Measurements from ENCODE around the gene CD38. TPM values are rescaled to one million over a fixed set of nuclear protein-coding genes. Genes with fewer than 3 reads are reported as not detected.

Gene CD38
- total and polyA plus RNA-seq, 4 donors, result 3.2 to 9.4 (median 5.3) TPM

- no peak for DNase-seq (ENCODE audit: low spot score)
- Histone ChIP-seq H3K36me3 (ENCODE audit: control insufficient read depth in 4 of 4, insufficient read depth in 3 of 4, low read depth in 1 of 4, low read length in 3 of 4) (no peaks in the 10 kb centered on the region), H3K27me3 (ENCODE audit: control insufficient read depth in 4 of 4, insufficient read depth in 4 of 4, low read length in 3 of 4) (no peaks in the 10 kb centered on the region), H3K4me3 (ENCODE audit: low read depth in 1 of 3, low read length in 3 of 3) (no peak overlapping the region), H3K9ac (ENCODE audit: low read depth in 1 of 2, low read length in 2 of 2) (no peak overlapping the region), H3K27ac (ENCODE audit: low read depth in 1 of 2, low read length in 2 of 2) (no peak overlapping the region), H3K9me3 (ENCODE audit: control insufficient read depth in 4 of 4, low read length in 3 of 4) (peaks cover 7 to 18% (median 9%) of the 10 kb centered on the region in 4 donors), H3K4me1 (ENCODE audit: control insufficient read depth in 4 of 4, insufficient read depth in 4 of 4, low read length in 3 of 4) (peaks cover 0 to 6% (median 3%) of the 10 kb centered on the region in 4 donors)
- WGBS, result 98% methylated on average over 1 of the region's 1 CpG
- TF ChIP-seq TAF1 (conservative IDR thresholded peaks at IDR 0.05), result no peak
These were observed 32.0 kb upstream of the CD38 start for GRCh38 chr4:15746110-15746509.

- Histone ChIP-seq H3K9me3 (ENCODE audit: control insufficient read depth in 4 of 4, low read length in 3 of 4) (peaks cover 0 to 4% (median 1%) of the 10 kb centered on the region in 4 donors), H3K4me1 (ENCODE audit: control insufficient read depth in 4 of 4, insufficient read depth in 4 of 4, low read length in 3 of 4) (no peaks in the 10 kb centered on the region), H3K36me3 (ENCODE audit: control insufficient read depth in 4 of 4, insufficient read depth in 3 of 4, low read depth in 1 of 4, low read length in 3 of 4) (no peaks in the 10 kb centered on the region), H3K27me3 (ENCODE audit: control insufficient read depth in 4 of 4, insufficient read depth in 4 of 4, low read length in 3 of 4) (no peaks in the 10 kb centered on the region), H3K9ac (ENCODE audit: low read depth in 1 of 2, low read length in 2 of 2) (no peak overlapping the region), H3K4me3 (ENCODE audit: low read depth in 1 of 3, low read length in 3 of 3) (no peak overlapping the region), H3K27ac (ENCODE audit: low read depth in 1 of 2, low read length in 2 of 2) (no peak overlapping the region)
- no peak for DNase-seq (ENCODE audit: low spot score)
- TF ChIP-seq EGR1 (IDR thresholded peaks at IDR 0.05; ENCODE audit: low read depth in 2 of 2) (no peak), NR2F2 (IDR thresholded peaks at IDR 0.05) (no peak), ATF3 (IDR thresholded peaks at IDR 0.05) (no peak), CTCF (IDR thresholded peaks at IDR 0.05; ENCODE audit: low read depth, low read length, missing input control) (no peak), TAF1 (conservative IDR thresholded peaks at IDR 0.05) (no peak), MAX (IDR thresholded peaks at IDR 0.05) (no peak), HNF4G (IDR thresholded peaks at IDR 0.05) (no peak), ZBTB33 (IDR thresholded peaks at IDR 0.05) (no peak), RXRA (IDR thresholded peaks at IDR 0.05) (no peak), JUND (IDR thresholded peaks at IDR 0.05) (no peak), REST (IDR thresholded peaks at IDR 0.05) (no peak), GABPA (IDR thresholded peaks at IDR 0.05 in 1 of 2, conservative IDR thresholded peaks at IDR 0.05 in 1 of 2) (no peak), FOXA1 (IDR thresholded peaks at IDR 0.05) (no peak), FOXA2 (IDR thresholded peaks at IDR 0.05) (no peak), YY1 (IDR thresholded peaks at IDR 0.05) (no peak), HNF4A (conservative IDR thresholded peaks at IDR 0.05) (no peak), RAD21 (IDR thresholded peaks at IDR 0.05) (no peak)
- 85% methylated on average over 6 of the region's 6 CpGs for WGBS
These were observed 29.1 kb upstream of the CD38 start for GRCh38 chr4:15749001-15749400.
